DOHH2 (cell line): ENCODE measurements around the gene CDH22.

ENCODE experiments used
- H3F3A ChIP-seq: fragments of 200-600 bp; sonication (generic), shearing (Covaris generic); 2 replicates; pipeline ENCODE4 v1.6.0; 2016; ENCODE audit warnings: antibody characterized with exemption, mild to moderate bottlenecking; ENCODE audit not compliant: control insufficient read depth, insufficient read depth
- H3K27ac ChIP-seq: fragments of 200-600 bp; sonication (generic); 2 replicates; pipeline ENCODE4 v1.5.1; 2014; ENCODE audit warnings: low read depth, mild to moderate bottlenecking, low read length, moderate library complexity
- H3K27me3 ChIP-seq: fragments of 200-600 bp; sonication (generic); 2 replicates; pipeline ENCODE4 v1.6.1; 2014; ENCODE audit warnings: mild to moderate bottlenecking, low read length, mixed read lengths; ENCODE audit not compliant: control insufficient read depth
- H3K36me3 ChIP-seq: fragments of 200-600 bp; sonication (generic); 2 replicates; pipeline ENCODE4 v1.6.1; 2014; ENCODE audit warnings: mild to moderate bottlenecking, low read length, moderate library complexity, mixed read lengths; ENCODE audit not compliant: control insufficient read depth
- H3K4me1 ChIP-seq: fragments of 200-600 bp; sonication (generic); 2 replicates; pipeline ENCODE4 v1.6.1; 2014; ENCODE audit warnings: mild to moderate bottlenecking, low read length, mixed read lengths; ENCODE audit not compliant: control insufficient read depth
- H3K4me2 ChIP-seq: fragments of 200-600 bp; sonication (generic); 2 replicates; pipeline ENCODE4 v1.6.0; 2014; ENCODE audit warnings: mild to moderate bottlenecking, low read length, moderate library complexity
- H3K4me3 ChIP-seq: fragments of 200-600 bp; sonication (generic); 2 replicates; pipeline ENCODE4 v1.5.1; 2014; ENCODE audit warnings: mild to moderate bottlenecking, low read length, mixed read lengths
- H3K79me2 ChIP-seq: fragments of 200-600 bp; sonication (generic); 2 replicates; pipeline ENCODE4 v1.6.1; 2014; ENCODE audit warnings: mild to moderate bottlenecking, low read length, mixed read lengths; ENCODE audit not compliant: control insufficient read depth
- H3K9me2 ChIP-seq: fragments of 200-600 bp; sonication (generic); replicated peaks from 2 replicates; pipeline ENCODE4 v1.6.1; 2014; ENCODE audit warnings: mild to moderate bottlenecking, low read length, mixed read lengths; ENCODE audit not compliant: control insufficient read depth
- H3K9me3 ChIP-seq: fragments of 200-600 bp; sonication (generic); 2 replicates; pipeline ENCODE4 v1.6.1; 2014; ENCODE audit warnings: antibody characterized with exemption, low read length, mixed read lengths; ENCODE audit not compliant: control insufficient read depth, insufficient read depth
- H4K20me1 ChIP-seq: fragments of 200-600 bp; sonication (generic); 2 replicates; pipeline ENCODE4 v1.6.0; 2014; ENCODE audit warnings: low read depth, mild to moderate bottlenecking, antibody characterized with exemption, low read length, moderate library complexity; ENCODE audit not compliant: control insufficient read depth, insufficient read depth
- CTCF ChIP-seq: fragments of 200-600 bp; sonication (generic); IDR thresholded peaks from one replicate; pipeline ENCODE4 v1.5.1; 2014; ENCODE audit warnings: antibody characterized with exemption, mild to moderate bottlenecking, low read depth, low read length; ENCODE audit not compliant: poor library complexity, severe bottlenecking
- EZH2phosphoT487 ChIP-seq: fragments of 200-600 bp; sonication (generic); IDR thresholded peaks from 2 replicates; pipeline ENCODE4 v1.6.1; 2017; ENCODE audit warnings: borderline replicate concordance, mild to moderate bottlenecking, antibody characterized with exemption, low read length, moderate library complexity, mixed read lengths

Gene CDH22

GRCh38 chr20:46188866-46189541 lies 119.3 kb downstream of the CDH22 start:
- Histone ChIP-seq H3F3A (no peaks in the 10 kb centered on the region), H3K27me3 (no peaks in the 10 kb centered on the region), H3K4me1 (no peaks in the 10 kb centered on the region), H4K20me1 (no peaks in the 10 kb centered on the region), H3K79me2 (no peaks in the 10 kb centered on the region), H3K27ac (no peak overlapping the region), H3K4me2 (no peak overlapping the region), H3K9me2 (no peaks in the 10 kb centered on the region), H3K36me3 (no peaks in the 10 kb centered on the region), H3K9me3 (no peaks in the 10 kb centered on the region), H3K4me3 (no peak overlapping the region)
- TF ChIP-seq CTCF (no peak), EZH2phosphoT487 (no peak)

- H3K4me2 ChIP-seq = no peak overlapping the region
- no peaks in the 10 kb centered on the region for H3K9me2 ChIP-seq
- H3F3A ChIP-seq = no peaks in the 10 kb centered on the region
- no peaks in the 10 kb centered on the region for H4K20me1 ChIP-seq
- no peaks in the 10 kb centered on the region for H3K27me3 ChIP-seq
- no peaks in the 10 kb centered on the region for H3K79me2 ChIP-seq
- TF ChIP-seq EZH2phosphoT487 = no peak
- H3K4me1 ChIP-seq = no peaks in the 10 kb centered on the region
- no peak overlapping the region for H3K27ac ChIP-seq
- no peaks in the 10 kb centered on the region for H3K36me3 ChIP-seq
- H3K9me3 ChIP-seq = no peaks in the 10 kb centered on the region
- H3K4me3 ChIP-seq = no peak overlapping the region
Observed at GRCh38 chr20:46186210-46186609, 122.1 kb downstream of the CDH22 start.

- Histone ChIP-seq H4K20me1 (no peaks in the 10 kb centered on the region), H3K79me2 (no peaks in the 10 kb centered on the region), H3K9me2 (no peaks in the 10 kb centered on the region), H3F3A (no peaks in the 10 kb centered on the region), H3K27ac (no peak overlapping the region), H3K9me3 (no peaks in the 10 kb centered on the region), H3K4me3 (no peak overlapping the region), H3K27me3 (peaks cover under 1% of the 10 kb centered on the region; the same call in 1 of the 2 replicates), H3K36me3 (no peaks in the 10 kb centered on the region), H3K4me1 (no peaks in the 10 kb centered on the region), H3K4me2 (no peak overlapping the region)
- TF ChIP-seq CTCF (no peak), EZH2phosphoT487 (no peak)
Observed at GRCh38 chr20:46185353-46185752, 122.9 kb downstream of the CDH22 start.

GRCh38 chr20:46183768-46184167 lies 124.5 kb downstream of the CDH22 start:
- no peaks in the 10 kb centered on the region for H3K36me3 ChIP-seq
- H3K27ac ChIP-seq = no peak overlapping the region
- no peaks in the 10 kb centered on the region for H3K79me2 ChIP-seq
- H3K9me3 ChIP-seq = no peaks in the 10 kb centered on the region
- TF ChIP-seq EZH2phosphoT487 (no peak), CTCF (no peak)
- H3K4me2 ChIP-seq = no peak overlapping the region
- no peaks in the 10 kb centered on the region for H3K4me1 ChIP-seq
- H3F3A ChIP-seq = no peaks in the 10 kb centered on the region
- H3K4me3 ChIP-seq = no peak overlapping the region
- peaks cover 7% of the 10 kb centered on the region for H3K27me3 ChIP-seq
- H3K9me2 ChIP-seq = no peaks in the 10 kb centered on the region
- H4K20me1 ChIP-seq = no peaks in the 10 kb centered on the region
